HepG2 (cell line): Measurements from ENCODE around the gene CCNYL1. TPM values are rescaled to one million over a fixed set of nuclear protein-coding genes. Genes with fewer than 3 reads are reported as not detected.

Experiments used
- ARNT ChIP-seq: fragments of 450-650 bp; IDR thresholded peaks from 2 replicates; pipeline ENCODE4 v1.6.1; 2017
- DDIT3 ChIP-seq: sonication (generic); formaldehyde crosslinking; IDR thresholded peaks from 2 replicates; pipeline ENCODE4 v1.4.0; 2020; ENCODE audit warnings: mild to moderate bottlenecking, missing genetic modification reagents
- E2F1 ChIP-seq: sonication (generic); formaldehyde crosslinking; IDR thresholded peaks from 2 replicates; pipeline ENCODE4 v1.5.0; 2020; ENCODE audit warnings: missing genetic modification reagents
- ELF3 ChIP-seq: IDR thresholded peaks from 2 replicates; pipeline ENCODE4 v1.6.1; 2016; ENCODE audit warnings: missing genetic modification reagents, missing compliant biosample characterization
- HDAC1 ChIP-seq: sonication (generic); formaldehyde crosslinking; IDR thresholded peaks from 2 replicates; pipeline ENCODE4 v1.5.1; 2020; ENCODE audit warnings: mild to moderate bottlenecking, missing genetic modification reagents
- HNF4A ChIP-seq: sonication (generic); formaldehyde crosslinking; IDR thresholded peaks from 2 replicates; pipeline ENCODE4 v1.4.0; 2020; ENCODE audit warnings: missing genetic modification reagents
- PAXIP1 ChIP-seq: sonication (generic); formaldehyde crosslinking; conservative IDR thresholded peaks from 2 replicates; pipeline ENCODE4 v1.4.0; 2020; ENCODE audit warnings: mild to moderate bottlenecking, missing genetic modification reagents, moderate library complexity
- SCMH1 ChIP-seq: sonication (generic); formaldehyde crosslinking; IDR thresholded peaks from 2 replicates; pipeline ENCODE4 v1.9.0; 2021; ENCODE audit warnings: missing genetic modification reagents, mild to moderate bottlenecking, borderline replicate concordance
- SIN3A ChIP-seq: IDR thresholded peaks from 2 replicates; pipeline ENCODE4 v1.6.1; 2011; ENCODE audit warnings: low read depth, mild to moderate bottlenecking, control low read depth, low read length, borderline replicate concordance
- TSC22D2 ChIP-seq: sonication (generic); formaldehyde crosslinking; IDR thresholded peaks from 2 replicates; pipeline ENCODE4 v1.5.1; 2020; ENCODE audit warnings: missing genetic modification reagents, mild to moderate bottlenecking, borderline replicate concordance
- ZBTB43 ChIP-seq: sonication (generic); formaldehyde crosslinking; conservative IDR thresholded peaks from 2 replicates; pipeline ENCODE4 v1.4.0; 2020; ENCODE audit warnings: missing genetic modification reagents
- ZMAT5 ChIP-seq: sonication (generic); formaldehyde crosslinking; IDR thresholded peaks from 2 replicates; pipeline ENCODE4 v1.5.0; 2020; ENCODE audit warnings: mild to moderate bottlenecking, low read depth, missing genetic modification reagents, borderline replicate concordance
- ZNF276 ChIP-seq: sonication (generic); formaldehyde crosslinking; IDR thresholded peaks from 2 replicates; pipeline ENCODE4 v1.4.0; 2020; ENCODE audit warnings: mild to moderate bottlenecking, low read depth, missing genetic modification reagents
- ZNF512B ChIP-seq: sonication (generic); formaldehyde crosslinking; IDR thresholded peaks from 2 replicates; pipeline ENCODE4 v1.5.1; 2020; ENCODE audit warnings: missing genetic modification reagents, mild to moderate bottlenecking, borderline replicate concordance
- ZNF552 ChIP-seq: sonication (generic); formaldehyde crosslinking; IDR thresholded peaks from 2 replicates; pipeline ENCODE4 v1.9.0; 2022; ENCODE audit warnings: missing genetic modification reagents, mild to moderate bottlenecking, borderline replicate concordance
- ZNF761 ChIP-seq: sonication (generic); formaldehyde crosslinking; conservative IDR thresholded peaks from 2 replicates; pipeline ENCODE4 v1.4.0; 2020; ENCODE audit warnings: mild to moderate bottlenecking, missing genetic modification reagents
- polyA plus RNA-seq, 8 experiments: library from polyadenylated mRNA; depleted of rRNA in 3 of 8; stranded (reverse) in 7 of 8; unstranded in 1 of 8; fragments of >200 nt; fragmentation: Illumina TruSeq in 4 of 8; extraction: Trizol in 4 of 8; gene quantifications; 2 replicates each; pipeline versions ENCODE4 v1.2.1 to v1.2.3, GENCODE V29; 2011 to 2016; ENCODE audit warnings: low read depth in 4 of 8, missing spikeins in 1 of 8, mixed read lengths in 1 of 8; ENCODE audit not compliant: insufficient read depth in 1 of 8
- total RNA-seq, 5 experiments: library from RNA; depleted of rRNA; stranded (reverse); fragments of >200 nt; fragmentation: Illumina TruSeq; extraction: Trizol; gene quantifications; 2 replicates each; pipeline ENCODE4 v1.2.3, GENCODE V29; 2016; ENCODE audit warnings: low read depth in 1 of 5

Gene CCNYL1
- total and polyA plus RNA-seq, 2 of the 13 experiments (the other 11 are each of a cell fraction or from before 2014, with no cell fraction given), result 12.5 to 16.2 TPM

- TF ChIP-seq ZNF276 (CRISPR knock-in tag) (no peak), HDAC1 (peak; percentile 26; the same call in 1 of the 2 replicates), E2F1 (CRISPR knock-in tag) (no peak), HNF4A (CRISPR knock-in tag) (peak; percentile 100), ELF3 (CRISPR knock-in tag) (0 out of 2 replicates have a peak, but pooled peaks have one; percentile 19), ZNF512B (no peak), SCMH1 (CRISPR knock-in tag) (no peak), ZNF552 (CRISPR knock-in tag) (no peak), PAXIP1 (CRISPR knock-in tag) (peak; percentile 100), DDIT3 (CRISPR knock-in tag) (no peak), TSC22D2 (CRISPR knock-in tag) (no peak), ZBTB43 (CRISPR knock-in tag) (peak; percentile 53; the same call in 1 of the 2 replicates), ARNT (no peak), ZMAT5 (CRISPR knock-in tag) (no peak), SIN3A (no peak; the same call in 1 of the 2 replicates), ZNF761 (CRISPR knock-in tag) (no peak; the same call in 1 of the 2 replicates)
Measured at GRCh38 chr2:207734636-207735512, 23.4 kb downstream of the CCNYL1 start (continued).
